Measurements from ENCODE around the gene ANKRD11.

DNA sequence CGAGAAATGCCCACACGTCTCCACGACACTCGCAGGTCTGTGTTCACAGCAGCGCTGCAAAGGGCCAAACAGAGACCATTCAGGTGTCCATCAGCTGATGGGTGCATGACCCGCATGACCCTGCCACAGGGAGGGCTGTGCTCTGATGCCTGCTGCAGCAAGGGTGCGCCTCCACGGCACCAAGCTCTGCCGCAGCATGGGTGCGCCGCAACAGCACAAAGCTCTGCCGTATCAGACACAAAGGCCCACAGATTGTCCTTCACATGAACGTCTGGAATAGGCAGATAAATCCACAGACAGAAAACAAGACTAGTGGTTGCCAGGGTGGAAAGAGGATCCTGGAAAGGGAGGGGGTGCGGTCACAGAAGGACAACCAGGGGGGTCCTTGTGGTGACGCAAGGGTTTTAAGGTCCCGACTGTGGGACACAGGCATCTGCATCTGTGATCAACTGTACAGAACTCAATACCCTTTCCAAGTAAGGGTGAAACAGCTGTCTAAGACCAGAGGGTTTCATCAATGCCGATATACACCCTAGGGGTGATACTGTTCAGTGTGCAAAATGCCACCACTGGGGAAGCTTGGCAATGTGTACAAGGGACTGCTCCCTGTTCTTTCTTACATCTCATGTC lies 121.0 kb downstream of the ANKRD11 start:
- TF ChIP-seq, protein P1, sequence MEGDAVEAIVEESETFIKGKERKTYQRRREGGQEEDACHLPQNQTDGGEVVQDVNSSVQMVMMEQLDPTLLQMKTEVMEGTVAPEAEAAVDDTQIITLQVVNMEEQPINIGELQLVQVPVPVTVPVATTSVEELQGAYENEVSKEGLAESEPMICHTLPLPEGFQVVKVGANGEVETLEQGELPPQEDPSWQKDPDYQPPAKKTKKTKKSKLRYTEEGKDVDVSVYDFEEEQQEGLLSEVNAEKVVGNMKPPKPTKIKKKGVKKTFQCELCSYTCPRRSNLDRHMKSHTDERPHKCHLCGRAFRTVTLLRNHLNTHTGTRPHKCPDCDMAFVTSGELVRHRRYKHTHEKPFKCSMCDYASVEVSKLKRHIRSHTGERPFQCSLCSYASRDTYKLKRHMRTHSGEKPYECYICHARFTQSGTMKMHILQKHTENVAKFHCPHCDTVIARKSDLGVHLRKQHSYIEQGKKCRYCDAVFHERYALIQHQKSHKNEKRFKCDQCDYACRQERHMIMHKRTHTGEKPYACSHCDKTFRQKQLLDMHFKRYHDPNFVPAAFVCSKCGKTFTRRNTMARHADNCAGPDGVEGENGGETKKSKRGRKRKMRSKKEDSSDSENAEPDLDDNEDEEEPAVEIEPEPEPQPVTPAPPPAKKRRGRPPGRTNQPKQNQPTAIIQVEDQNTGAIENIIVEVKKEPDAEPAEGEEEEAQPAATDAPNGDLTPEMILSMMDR (IDR thresholded peaks at IDR 0.05; ENCODE audit: poor library complexity, severe bottlenecking): no peak
- TF ChIP-seq MXI1 (conservative IDR thresholded peaks at IDR 0.05; ENCODE audit: poor library complexity, severe bottlenecking): no peak
